Measurements from ENCODE around the gene MYO9B.

The MYO9B gene

DNA sequence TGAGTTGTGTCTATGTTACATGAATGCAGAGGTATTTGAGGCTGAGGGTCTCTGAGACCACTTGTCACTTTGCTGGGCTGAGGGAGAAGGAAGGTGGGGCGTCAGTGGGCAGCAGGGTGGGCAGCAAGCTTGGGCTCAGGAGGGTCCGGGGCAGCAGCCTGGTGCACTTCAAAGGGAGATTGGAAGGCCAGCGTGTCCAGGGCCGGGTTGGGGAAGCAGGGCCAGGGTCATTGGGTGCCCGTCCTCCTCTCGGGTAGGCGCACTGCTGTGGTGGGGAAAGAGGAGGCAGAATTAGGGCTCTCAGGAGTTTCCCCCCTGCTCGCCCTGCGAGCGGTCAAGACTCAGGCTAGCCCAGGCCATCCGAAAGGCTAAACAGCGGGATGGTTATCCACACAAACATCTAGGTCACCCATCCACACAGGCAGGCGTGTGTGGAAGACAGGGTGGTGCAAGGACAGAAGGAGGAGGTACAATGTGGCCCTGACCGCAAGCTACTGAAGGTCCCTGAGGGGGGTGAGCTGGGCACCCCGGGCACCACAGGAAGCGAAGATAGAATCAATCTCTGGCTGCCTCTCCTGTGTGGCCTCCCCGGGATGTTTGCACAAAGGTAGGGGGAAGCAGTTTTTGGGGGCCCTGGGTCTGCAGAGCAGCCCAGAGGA lies 37.7 kb downstream of the MYO9B start:
- Mint-ChIP-seq H3K9me3 (no peaks in the 10 kb centered on the region), H3K27ac (no peak overlapping the region), H3K4me3 (no peak overlapping the region), H3K27me3 (no peaks in the 10 kb centered on the region), H3K4me1 (peaks cover 38% of the 10 kb centered on the region), H3K36me3 (peaks cover 7% of the 10 kb centered on the region)

DNA sequence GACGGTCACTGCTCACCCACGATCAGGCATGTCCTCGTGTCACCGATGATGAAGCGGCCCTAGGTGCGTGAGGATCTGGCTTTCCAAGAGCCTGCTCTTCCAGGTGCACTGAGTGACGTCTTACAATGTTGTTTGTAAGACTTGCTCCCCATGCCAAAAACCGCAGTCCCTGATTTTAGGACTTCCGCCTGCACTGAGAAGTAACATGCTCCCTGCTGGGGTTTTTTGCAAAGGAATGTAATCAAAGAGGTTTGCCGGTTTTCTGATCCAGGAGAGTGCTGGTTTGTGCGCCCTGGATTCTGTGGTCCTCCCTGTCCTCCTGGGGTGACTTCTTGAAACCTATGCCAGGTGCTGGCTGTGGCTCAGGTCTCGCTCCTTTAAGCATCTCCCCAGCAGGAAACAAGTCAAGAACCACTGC lies 38.8 kb downstream of the MYO9B start:
- Mint-ChIP-seq H3K4me3 (no peak overlapping the region), H3K36me3 (peaks cover 11% of the 10 kb centered on the region), H3K27me3 (no peaks in the 10 kb centered on the region), H3K9me3 (no peaks in the 10 kb centered on the region), H3K27ac (no peak overlapping the region), H3K4me1 (peaks cover 34% of the 10 kb centered on the region)

DNA sequence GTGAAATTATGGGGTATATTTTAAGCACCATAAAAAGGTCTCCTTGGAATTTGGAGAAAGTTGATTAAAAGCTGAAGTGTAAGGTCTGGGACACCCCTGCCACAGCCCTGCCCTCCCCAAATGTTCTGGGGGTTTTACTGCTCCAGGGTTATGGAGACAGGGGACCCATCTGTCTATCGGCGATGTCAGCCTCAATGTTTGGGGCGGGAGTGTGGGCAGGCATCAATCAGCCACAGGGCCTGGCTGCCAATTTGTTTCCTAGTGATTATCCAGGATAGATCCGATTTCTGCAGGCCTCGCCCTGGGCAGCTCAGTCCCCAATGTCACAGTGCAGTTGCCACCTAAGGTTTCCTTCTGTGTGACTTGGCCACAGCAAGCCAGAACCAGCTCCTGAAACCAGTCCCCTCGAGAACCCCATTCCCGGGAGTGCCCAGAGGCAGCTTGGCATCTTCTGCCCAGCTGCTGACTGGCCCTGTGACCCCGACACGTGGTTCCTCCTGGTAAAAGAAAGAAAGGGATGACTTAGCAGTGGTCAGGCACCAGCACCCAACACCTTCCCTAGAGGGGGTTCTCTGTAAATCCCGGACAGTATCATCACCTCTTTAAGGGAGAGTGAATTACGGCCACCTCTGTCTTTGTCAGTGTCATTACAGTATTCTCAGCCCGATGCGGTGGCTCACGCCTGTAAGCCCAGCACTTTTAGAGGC lies 41.6 kb downstream of the MYO9B start:
- Mint-ChIP-seq H3K36me3 (peaks cover 13% of the 10 kb centered on the region), H3K27ac (no peak overlapping the region), H3K27me3 (no peaks in the 10 kb centered on the region)

DNA sequence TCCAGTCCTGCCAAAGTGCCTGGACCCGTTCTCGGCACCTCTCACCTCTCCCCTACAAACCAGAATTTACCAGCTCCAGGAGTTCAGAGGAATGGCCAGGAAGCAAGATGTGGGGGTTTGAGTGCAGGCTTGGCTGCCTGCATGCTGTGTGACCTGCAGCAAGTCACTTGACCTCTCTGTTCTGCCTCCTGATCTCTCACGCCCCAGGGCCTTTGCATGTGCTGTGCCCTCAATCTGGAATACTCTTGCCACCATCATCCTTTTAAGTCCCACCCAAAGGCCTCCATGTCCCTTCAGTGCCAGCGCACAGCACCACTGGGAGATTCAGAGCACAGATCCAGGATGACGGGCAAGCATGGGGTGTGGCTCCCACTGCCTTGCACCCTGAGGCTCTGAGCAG lies 43.4 kb downstream of the MYO9B start:
- peaks cover 16% of the 10 kb centered on the region for H3K36me3 Mint-ChIP-seq
- peaks cover 13% of the 10 kb centered on the region for H3K4me1 Mint-ChIP-seq
- H3K27ac Mint-ChIP-seq = no peak overlapping the region
- no peak overlapping the region for H3K4me3 Mint-ChIP-seq
- no peaks in the 10 kb centered on the region for H3K27me3 Mint-ChIP-seq
- no peaks in the 10 kb centered on the region for H3K9me3 Mint-ChIP-seq

More for the DNA sequence above, 41.6 kb downstream of the MYO9B start:
- Mint-ChIP-seq H3K9me3 (no peaks in the 10 kb centered on the region), H3K4me3 (no peak overlapping the region), H3K4me1 (peaks cover 20% of the 10 kb centered on the region)

DNA sequence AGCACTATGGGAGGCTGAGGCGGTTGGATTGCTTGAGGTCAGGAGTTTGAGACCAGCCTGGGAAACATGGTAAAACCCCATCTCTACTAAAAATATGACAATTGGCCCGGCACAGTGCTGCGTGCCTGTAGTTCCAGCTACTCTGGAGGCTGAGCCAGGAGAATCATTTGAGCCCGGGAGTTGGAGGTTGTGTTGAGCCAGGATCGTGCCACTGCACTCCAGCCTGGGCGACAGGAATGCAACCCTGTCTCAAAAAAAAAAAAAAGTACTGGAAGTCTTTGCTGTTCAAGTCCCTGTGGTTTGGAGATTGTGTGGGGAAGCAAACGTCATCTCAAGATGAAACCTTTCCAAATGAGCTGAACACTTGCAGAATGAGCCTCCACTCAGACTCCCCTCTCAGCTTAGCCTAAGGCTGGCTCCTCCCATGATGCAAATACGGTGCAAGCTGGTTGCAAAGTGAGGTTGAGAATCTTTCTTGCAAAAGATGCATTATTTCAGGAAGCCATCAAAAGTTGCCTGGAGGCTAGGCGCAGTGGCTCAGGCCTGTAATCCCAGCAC lies 46.2 kb downstream of the MYO9B start:
- Mint-ChIP-seq H3K36me3 (peaks cover 12% of the 10 kb centered on the region), H3K9me3 (no peaks in the 10 kb centered on the region), H3K4me3 (no peak overlapping the region), H3K4me1 (peaks cover 32% of the 10 kb centered on the region), H3K27ac (no peak overlapping the region), H3K27me3 (no peaks in the 10 kb centered on the region)

DNA sequence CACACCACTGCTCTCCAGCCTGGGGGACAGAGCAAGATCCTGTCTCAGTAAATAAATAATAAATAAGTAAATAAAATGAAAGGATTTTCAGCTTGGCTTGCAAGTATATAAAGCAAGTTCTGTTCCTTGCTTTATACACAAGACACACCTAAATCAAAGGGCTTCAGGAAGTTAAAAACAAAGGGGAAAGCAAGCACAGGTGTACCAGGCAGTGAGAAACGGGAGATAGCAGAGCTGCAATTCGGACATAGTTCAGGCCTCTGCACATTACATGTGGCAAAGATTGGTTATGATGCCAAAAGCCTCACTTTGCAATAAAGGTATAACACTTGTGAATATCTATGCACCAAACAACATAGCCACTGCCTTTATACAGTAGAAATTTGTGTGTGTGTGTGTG lies 47.5 kb downstream of the MYO9B start:
- H3K36me3 Mint-ChIP-seq = peaks cover 12% of the 10 kb centered on the region
- H3K27ac Mint-ChIP-seq = no peak overlapping the region
- no peaks in the 10 kb centered on the region for H3K27me3 Mint-ChIP-seq
- no peaks in the 10 kb centered on the region for H3K9me3 Mint-ChIP-seq
- peaks cover 41% of the 10 kb centered on the region for H3K4me1 Mint-ChIP-seq
- no peak overlapping the region for H3K4me3 Mint-ChIP-seq

DNA sequence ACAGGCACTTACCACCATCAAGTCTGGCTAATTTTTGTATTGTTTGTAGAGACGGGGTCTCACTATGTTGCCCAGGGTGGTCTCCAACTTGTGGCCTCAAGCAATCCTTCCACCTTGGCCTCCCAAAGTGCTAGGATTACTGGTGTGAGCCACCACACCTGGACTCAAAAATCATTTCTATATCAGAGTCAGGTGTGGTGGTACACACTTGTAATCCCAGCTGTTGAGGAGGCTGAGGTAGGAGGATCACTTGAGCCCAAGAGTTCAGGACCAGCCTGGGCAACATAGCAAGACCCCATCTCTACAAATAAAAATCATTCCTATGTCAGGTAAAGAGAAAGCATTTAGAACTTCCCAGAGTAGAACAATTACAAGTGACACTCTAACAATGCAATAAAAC lies 48.4 kb downstream of the MYO9B start:
- no peak overlapping the region for H3K27ac Mint-ChIP-seq
- H3K9me3 Mint-ChIP-seq = no peaks in the 10 kb centered on the region
- H3K27me3 Mint-ChIP-seq = no peaks in the 10 kb centered on the region
- H3K4me3 Mint-ChIP-seq = no peak overlapping the region
- peaks cover 41% of the 10 kb centered on the region for H3K4me1 Mint-ChIP-seq
- peaks cover 11% of the 10 kb centered on the region for H3K36me3 Mint-ChIP-seq

DNA sequence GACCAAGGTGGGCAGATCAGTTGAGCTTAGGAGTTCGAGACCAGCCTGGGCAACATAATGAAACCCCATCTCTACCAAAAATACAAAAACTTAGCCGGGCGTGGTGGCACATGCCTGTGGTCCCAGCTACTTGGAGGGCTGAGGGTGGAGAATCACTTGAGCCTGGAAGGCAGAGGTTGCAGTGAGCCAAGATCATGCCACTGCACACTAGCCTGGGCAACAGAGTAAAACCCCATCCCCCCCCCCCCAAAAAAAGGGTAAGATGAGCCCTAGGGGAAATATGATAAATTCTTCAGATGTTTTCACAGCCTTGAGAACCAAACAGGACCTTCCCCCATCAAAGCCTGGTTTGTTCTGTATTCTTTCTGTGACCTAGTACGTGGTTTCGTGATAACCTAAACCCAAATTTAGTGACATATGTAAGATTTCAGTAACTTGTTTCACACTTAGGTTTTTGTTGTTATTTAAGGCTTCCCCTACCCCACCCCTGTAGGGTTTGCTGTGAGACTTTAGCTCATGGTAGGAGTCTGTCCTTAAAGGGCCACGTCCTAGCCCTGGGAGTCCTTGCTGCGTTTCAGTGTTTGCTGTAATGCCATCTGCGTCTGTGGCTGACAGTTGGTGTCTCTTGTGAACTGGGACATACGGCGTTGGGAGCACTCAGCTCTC lies 49.6 kb downstream of the MYO9B start:
- Mint-ChIP-seq H3K4me3 (peak overlapping the region; percentile 83), H3K27ac (peak overlapping the region; percentile 96), H3K4me1 (peaks cover 41% of the 10 kb centered on the region), H3K9me3 (no peaks in the 10 kb centered on the region), H3K27me3 (no peaks in the 10 kb centered on the region), H3K36me3 (peaks cover 8% of the 10 kb centered on the region)

DNA sequence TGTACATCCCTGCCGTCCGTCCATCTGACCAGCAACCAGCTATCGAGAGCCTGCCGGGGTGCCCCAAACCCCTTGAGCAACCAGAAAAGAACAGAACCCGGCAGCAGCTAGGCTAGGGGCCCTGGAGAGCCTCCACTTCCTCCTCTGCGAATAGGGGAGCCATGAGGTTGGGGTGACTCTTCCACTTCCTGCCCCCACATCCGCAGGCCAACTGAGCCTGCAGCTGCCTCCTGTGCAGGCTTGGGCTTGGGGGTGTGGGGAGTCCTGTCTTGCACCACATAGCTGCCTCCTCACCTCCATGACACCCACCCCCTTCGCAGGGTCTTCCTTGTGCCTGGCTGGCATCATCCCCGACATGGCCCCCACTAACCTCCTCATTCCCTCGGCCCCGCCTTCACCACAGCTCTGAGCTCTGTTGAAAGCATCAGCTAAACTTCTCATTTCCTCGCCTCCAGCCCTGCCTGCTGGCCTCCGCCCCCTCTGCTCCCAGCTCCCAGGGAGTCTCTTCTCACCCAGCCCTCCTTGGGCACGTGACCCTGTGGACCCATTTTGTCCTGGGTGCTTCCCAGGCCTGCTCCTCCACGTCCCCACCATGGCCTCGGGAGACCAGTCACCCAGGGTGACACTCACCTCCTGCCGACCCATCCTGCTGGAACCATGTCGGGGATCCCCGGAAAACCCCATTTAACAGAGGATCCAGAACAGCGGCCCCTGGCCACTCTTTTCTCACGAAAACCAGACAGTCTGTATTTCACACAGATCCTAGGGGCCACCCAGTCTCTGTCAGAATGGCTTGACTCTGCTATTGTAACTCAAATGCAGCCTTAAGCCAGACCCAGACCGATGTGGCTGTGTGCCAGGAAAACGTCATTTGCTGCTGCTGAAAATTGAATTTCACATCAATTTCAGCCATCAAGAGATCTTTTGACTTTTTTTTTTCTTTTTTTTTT lies 50.4 kb downstream of the MYO9B start:
- Mint-ChIP-seq H3K36me3 (peaks cover 8% of the 10 kb centered on the region), H3K9me3 (no peaks in the 10 kb centered on the region), H3K27me3 (no peaks in the 10 kb centered on the region), H3K27ac (peak overlapping the region; percentile 94), H3K4me3 (peak overlapping the region; percentile 83), H3K4me1 (peaks cover 40% of the 10 kb centered on the region)

DNA sequence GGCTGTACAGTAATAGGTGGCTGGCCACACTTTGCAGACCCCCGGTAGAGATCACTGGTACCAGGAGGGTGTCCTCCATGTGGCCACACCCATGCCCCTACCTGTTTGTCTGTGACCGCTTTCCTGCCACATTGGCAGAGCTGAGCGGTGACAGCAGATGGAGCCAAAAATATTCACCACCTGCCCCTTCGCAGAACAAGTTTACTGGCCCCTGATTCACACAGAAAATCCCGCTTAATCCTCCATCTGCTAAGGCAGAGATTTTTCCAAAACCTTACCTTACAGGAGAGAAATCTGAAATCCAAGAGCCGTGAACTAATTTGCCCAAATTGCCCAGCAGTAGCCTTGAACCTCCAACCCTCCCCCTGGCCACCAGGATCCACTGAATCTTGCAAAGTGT lies 52.1 kb downstream of the MYO9B start:
- Mint-ChIP-seq H3K4me3 (no peak overlapping the region), H3K4me1 (peaks cover 39% of the 10 kb centered on the region), H3K9me3 (no peaks in the 10 kb centered on the region), H3K27me3 (no peaks in the 10 kb centered on the region), H3K27ac (peak overlapping the region; percentile 55), H3K36me3 (peaks cover 2% of the 10 kb centered on the region)

DNA sequence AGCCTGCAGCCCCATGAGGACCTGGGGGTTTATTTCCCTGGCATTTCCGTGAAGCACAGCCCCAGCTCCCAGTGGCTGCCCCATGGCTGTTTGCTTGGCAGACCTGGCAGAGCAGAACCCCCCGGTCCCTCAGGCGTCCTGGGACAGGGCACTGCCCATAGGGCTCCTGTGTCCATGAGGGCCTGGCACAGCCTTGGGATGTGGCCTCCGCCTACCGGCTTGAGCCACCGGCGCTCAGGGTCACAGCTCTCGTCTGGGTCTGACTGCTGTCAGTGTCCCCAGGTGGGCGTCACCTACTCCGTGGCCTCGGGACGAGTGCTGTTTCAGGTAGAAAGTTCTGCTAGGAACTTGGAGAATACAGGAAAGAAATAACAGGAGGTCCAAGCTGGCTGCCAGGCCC lies 52.8 kb downstream of the MYO9B start:
- no peak overlapping the region for H3K27ac Mint-ChIP-seq
- H3K4me3 Mint-ChIP-seq = no peak overlapping the region

DNA sequence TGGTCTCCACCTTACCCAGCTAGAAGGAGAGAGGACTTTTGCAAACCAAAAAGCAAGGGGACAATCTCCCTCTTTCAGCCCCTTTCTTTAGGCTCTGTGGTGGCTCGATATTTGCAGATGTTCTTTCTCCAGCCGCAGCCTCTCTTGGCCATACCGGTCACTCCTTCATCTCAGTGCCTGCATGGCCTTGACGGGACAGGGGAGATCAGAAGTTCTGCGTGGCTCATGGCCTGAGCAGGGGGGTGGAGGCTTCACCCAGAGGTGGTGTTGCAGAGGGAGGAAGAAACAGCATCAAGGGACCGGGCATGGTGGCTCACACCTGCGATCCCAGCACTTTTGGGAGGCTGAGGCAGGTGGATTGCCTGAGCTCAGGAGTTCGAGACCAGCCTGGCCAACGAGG lies 53.2 kb downstream of the MYO9B start:
- peaks cover 39% of the 10 kb centered on the region for H3K4me1 Mint-ChIP-seq
- H3K36me3 Mint-ChIP-seq = peaks cover 2% of the 10 kb centered on the region

More for the DNA sequence above, 52.8 kb downstream of the MYO9B start:
- Mint-ChIP-seq H3K4me1 (peaks cover 39% of the 10 kb centered on the region), H3K27me3 (no peaks in the 10 kb centered on the region), H3K9me3 (no peaks in the 10 kb centered on the region), H3K36me3 (peaks cover 2% of the 10 kb centered on the region)

DNA sequence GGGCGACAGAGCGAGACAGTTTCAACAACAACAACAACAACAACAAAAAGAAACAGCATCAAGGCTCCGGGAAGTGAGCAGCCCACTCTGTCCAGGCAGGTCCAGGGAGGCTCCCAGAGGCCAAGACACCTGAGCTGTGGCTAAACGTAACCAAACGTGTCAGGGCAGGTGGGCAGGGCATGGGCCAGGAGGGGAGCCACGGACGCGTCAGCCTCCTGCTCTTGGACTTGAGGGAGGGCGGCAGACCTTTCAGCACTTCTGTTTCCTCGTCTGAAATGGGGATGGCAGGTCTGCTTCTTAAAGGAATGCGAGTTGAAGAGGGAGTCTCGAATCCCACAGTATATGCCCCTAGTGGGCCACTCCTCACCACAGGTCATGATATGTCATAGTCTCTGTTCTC lies 53.8 kb downstream of the MYO9B start:
- Mint-ChIP-seq H3K27me3 (no peaks in the 10 kb centered on the region), H3K27ac (no peak overlapping the region), H3K36me3 (peaks cover 2% of the 10 kb centered on the region), H3K4me3 (no peak overlapping the region), H3K4me1 (peaks cover 40% of the 10 kb centered on the region), H3K9me3 (no peaks in the 10 kb centered on the region)

More for the DNA sequence above, 53.2 kb downstream of the MYO9B start:
- Mint-ChIP-seq H3K27me3 (no peaks in the 10 kb centered on the region), H3K4me3 (no peak overlapping the region), H3K27ac (no peak overlapping the region), H3K9me3 (no peaks in the 10 kb centered on the region)

DNA sequence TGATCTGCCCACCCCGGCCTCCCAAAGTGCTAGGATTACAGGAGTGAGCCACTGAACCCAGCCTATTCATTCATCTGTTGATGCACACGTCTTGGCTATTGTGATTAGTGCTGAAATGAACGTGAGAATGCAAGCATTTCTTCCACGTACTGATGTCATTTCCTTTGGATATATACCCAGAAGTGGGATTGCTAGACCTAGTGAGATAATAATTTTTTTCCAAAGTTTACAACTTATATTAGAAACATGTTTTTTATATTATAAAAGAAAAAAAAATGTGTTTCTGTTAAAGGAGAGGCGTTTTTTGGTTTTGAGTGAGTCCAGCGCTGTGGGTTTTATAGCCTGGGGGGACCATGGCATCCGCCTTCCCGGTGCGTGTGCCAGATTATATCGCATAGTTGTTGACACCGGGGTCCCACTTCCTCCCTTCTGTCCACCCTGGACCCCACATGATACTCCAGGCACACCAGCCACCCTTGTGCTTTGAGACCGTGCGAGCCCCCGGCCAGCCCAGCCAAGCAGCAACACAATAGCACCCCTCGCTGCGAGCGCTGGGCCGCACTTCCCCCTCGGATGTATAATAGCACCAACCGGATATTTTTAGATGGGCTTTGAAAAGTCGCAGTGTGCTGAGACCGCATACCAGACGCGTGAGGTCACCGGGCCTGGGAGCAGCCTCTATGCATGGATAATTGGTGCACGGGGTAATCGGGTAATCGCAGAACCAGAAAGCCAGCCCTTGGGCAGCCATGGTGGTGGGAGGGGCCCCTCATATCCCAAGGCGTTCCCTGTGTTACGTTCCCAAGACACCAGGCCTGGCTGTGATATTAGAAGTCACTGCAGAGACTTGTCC lies 59.6 kb downstream of the MYO9B start:
- peak overlapping the region; percentile 74 for H3K27ac Mint-ChIP-seq
- H3K27me3 Mint-ChIP-seq = no peaks in the 10 kb centered on the region
- H3K9me3 Mint-ChIP-seq = no peaks in the 10 kb centered on the region
- H3K4me3 Mint-ChIP-seq = peak overlapping the region; percentile 75
- H3K4me1 Mint-ChIP-seq = peaks cover 23% of the 10 kb centered on the region
- H3K36me3 Mint-ChIP-seq = peaks cover 3% of the 10 kb centered on the region

Measured in activated naive CD4-positive, alpha-beta T cell treated with anti-CD3 and anti-CD28 coated beads, Interleukin-2, amount 50 U/mL, for 24 hours (primary cell).